A549 treated with DMSO at 1 μM for 4 hours (cell line): ENCODE data around the gene ARHGAP15. TPM values are rescaled to one million over a fixed set of nuclear protein-coding genes. Genes with fewer than 3 reads are reported as not detected.

Source experiments
- total RNA-seq: library from RNA; stranded (reverse); fragments of 200-300 nt; extraction: Qiagen RNA extraction; gene quantifications from 5 replicates; pipeline ENCODE4 v1.2.3, GENCODE V29; 2022; ENCODE audit warnings: low read depth

ARHGAP15 gene
- not detected in 5 replicates for total RNA-seq

DNA sequence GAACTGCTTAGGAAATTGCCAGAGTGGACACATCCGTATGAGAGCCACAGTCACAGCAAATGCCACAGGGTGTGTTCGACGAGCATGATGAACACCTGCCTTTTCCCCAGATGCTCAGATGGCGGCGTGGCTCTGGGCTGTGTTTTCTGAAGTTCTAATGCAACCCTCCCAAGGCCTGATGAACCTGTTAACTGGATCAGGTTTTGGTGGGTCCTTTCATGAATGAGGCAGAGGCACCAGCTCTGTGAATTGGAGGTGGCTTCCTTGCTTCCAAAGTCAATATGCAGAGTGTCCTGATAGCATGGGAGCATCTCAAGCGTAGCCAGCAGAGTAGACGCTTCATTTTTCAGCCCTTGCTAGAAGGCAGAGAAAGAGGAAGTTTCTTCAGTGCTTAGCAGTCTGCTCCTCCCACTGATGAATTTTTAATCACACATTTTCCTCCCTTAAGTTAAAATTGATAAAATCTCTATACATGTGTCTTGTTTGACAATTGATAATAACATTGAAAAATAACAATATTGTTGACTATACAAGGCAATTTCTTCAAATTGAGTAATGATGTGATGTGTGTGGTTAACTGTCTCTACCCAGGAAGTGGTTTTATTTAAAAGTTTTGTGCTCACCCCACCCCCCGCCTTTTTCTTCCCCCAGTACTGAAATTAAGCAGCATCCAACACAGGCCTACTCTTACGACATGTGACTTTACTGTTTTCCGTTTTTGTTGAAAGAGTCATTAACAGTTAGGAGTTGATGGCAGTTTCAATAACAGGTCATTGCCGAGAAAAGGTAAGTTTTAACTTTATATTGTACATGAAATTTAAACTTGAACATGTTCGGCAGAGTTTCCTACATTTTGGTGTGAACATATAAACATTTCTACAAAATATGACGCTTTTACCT, at the start of gene ARHGAP15:
Gene ARHGAP15, plus strand, starts transcription at position 739 of the 900 bp plus-strand sequence.

